Cardiac muscle cell (in vitro differentiated cells and primary cell): ENCODE measurements around the gene NAV2. TPM values are rescaled to one million over a fixed set of nuclear protein-coding genes. Genes with fewer than 3 reads are reported as not detected.

ENCODE experiments used
- DNase-seq, 2 donors: peaks; one replicate each; pipeline versions ENCODE4 v3.0.0 to v3.0.0-alpha.2; 2010 to 2017; ENCODE audit warnings: low read depth in 1 of 2, low spot score in 1 of 2
- H3K27ac ChIP-seq: fragments of 200-600 bp; sonication (generic); 2 replicates; pipeline ENCODE4 v1.5.1; 2016
- H3K27me3 ChIP-seq: fragments of 200-600 bp; sonication (generic); 2 replicates; pipeline ENCODE4 v1.6.0; 2016; ENCODE audit warnings: control low read depth
- H3K36me3 ChIP-seq: fragments of 200-600 bp; sonication (generic); 2 replicates; pipeline ENCODE4 v1.5.1; 2016; ENCODE audit warnings: control low read depth
- H3K4me1 ChIP-seq: fragments of 200-600 bp; sonication (generic); 2 replicates; pipeline ENCODE4 v1.8.1; 2017; ENCODE audit warnings: low read depth, mild to moderate bottlenecking, mixed run types
- H3K4me3 ChIP-seq: fragments of 200-600 bp; sonication (generic); 2 replicates; pipeline ENCODE4 v1.5.1; 2016; ENCODE audit warnings: mild to moderate bottlenecking
- H3K9me3 ChIP-seq: fragments of 200-600 bp; sonication (generic); 2 replicates; pipeline ENCODE4 v1.5.1; 2017; ENCODE audit warnings: low read depth, mild to moderate bottlenecking, control low read depth
- CTCF ChIP-seq: IDR thresholded peaks from 2 replicates; pipeline ENCODE4 v1.5.1; 2012; ENCODE audit warnings: low read depth, mild to moderate bottlenecking, low read length
- polyA plus RNA-seq: library from polyadenylated mRNA; unstranded; fragments of >200 nt; fragmentation: Nextera tagmentation; extraction: Ambion mirVana; gene quantifications from 2 replicates; pipeline ENCODE4 v1.2.1, GENCODE V29; 2016
- total RNA-seq: library from RNA; depleted of rRNA; stranded (reverse); fragments of >200 nt; gene quantifications from 2 replicates; pipeline ENCODE4 v1.2.3, GENCODE V29; 2016

NAV2 gene
- total and polyA plus RNA-seq, 2 experiments from 2014 or later, result 113 to 164 TPM

DNA sequence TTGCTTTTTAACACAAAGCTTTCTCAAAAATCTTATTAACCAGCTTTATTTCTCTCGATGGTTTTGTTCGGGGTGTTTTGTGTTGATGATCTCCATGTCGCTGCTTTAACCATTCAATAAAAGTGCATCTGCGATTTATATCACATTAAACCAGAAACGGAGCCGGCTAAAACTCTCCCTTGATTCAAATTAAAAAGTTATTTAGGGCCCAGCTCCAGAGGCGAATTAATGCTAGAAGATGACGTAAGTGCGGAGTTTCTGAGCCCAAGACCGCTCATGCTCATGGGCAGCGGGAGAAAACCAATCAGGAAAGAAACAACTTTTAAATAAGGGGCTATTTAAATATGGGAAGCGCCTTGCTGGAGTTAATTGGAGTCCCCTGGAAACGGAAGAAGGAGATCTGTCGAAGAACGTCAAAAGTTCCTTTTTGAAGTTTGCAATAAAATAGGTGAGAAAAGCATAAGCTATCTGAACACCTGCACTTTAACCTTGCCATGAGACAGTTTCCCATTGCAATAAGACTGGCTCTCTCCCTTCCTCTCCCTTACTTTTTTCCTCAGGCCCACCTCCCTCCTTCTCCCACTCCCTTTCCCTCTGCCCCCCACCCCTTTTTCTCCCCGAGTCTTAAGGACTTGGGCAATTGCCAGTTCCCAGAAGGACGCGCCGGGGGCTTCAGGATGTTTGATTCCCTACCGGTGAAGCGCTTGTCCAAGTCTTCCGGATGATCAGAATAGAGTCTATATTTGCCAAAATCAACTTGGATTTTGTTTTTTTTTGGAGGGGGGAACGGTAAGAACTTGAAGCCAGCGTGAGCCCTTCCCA, 449.5 kb downstream of the NAV2 start:
- Histone ChIP-seq H3K9me3 (no peaks in the 10 kb centered on the region), H3K36me3 (no peaks in the 10 kb centered on the region), H3K4me3 (no peak overlapping the region), H3K27ac (no peak overlapping the region), H3K27me3 (peaks cover 100% of the 10 kb centered on the region), H3K4me1 (peaks cover 7% of the 10 kb centered on the region)
- no peak for TF ChIP-seq CTCF
- DNase-seq, result no peak

DNA sequence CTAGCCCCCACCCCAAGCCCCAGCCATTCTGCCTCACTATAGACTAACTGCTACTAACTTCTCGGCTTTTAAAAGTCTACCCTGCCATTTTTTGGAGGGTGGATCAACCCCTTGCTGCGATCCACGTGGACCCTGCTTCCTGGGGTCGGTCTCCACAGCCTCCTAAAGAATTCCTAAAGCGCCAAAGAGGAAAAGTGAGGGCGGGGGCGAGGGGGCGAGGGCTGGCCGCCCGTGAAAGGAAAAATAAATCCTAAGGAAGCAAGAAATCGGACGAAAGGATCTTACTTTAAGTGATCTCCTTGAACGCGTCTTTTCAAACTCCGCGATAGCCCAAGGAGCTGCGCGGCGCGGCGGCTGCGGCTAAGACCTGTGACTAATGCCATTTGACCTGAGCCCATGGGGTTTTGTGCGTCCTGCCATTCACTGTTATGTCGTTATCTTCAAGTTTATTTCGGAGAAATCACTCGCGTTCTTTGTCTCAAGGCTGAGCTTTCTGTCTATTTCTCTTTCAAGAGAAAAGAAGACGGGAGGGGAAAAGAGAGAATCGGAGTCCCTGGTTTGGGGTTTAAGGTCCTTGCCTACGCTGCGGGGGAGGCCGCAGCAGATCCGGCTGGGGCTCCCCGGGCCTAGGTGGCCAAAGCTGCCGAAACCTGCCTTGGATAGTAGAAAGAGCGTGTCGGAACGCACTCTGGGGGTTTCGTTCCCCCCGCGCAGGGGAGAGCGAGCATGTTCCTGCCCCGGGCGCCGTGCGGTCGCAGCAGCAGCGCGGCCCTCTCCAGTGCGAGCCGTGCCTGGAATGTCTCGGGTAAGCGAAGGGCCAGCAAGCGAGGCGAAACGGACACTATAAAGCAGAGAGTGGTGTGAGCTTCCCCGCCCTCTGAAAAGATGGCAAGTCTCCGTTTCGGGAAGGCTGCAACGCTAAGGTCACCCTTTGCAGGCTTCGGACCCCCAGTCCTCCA, 450.5 kb downstream of the NAV2 start:
- Histone ChIP-seq H3K9me3 (no peaks in the 10 kb centered on the region), H3K4me1 (peaks cover 7% of the 10 kb centered on the region), H3K27me3 (peaks cover 100% of the 10 kb centered on the region), H3K4me3 (peak overlapping the region; percentile 29), H3K27ac (no peak overlapping the region), H3K36me3 (no peaks in the 10 kb centered on the region)
- no peak for TF ChIP-seq CTCF
- peak; percentile 27 to 75 for DNase-seq

DNA sequence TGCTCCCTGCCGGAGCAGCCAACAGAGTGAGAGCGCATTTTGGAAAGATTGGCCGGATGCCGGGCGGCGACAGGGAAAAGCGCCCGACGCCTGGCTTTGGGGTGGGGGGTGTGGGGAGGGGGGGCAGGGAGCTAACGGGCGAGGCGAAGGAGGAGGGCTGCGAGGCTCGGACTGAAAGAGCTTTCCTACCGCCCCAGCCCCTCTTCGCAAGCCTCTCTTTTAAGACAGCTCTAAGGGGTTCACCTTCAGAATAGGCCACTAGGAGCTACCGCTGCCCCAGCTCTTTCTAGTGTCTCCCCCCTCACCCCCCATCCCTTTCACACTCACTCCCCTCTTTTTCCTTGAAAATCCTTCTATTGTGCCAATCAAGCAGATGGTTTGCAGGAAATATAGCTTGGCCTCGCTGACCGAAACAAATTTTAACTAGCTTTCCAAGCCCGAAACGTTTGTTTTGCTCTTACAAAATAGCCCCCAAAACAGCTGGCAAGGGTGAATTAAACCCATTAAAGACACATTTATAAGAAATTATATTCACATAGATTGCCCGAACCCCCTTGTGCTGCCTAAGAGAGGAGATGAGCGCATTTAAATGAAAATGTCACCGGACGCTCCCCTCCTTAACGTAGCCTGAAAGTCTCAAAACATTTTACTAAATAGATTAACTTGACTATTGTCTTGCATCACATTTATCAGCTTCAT, 451.3 kb downstream of the NAV2 start:
- Histone ChIP-seq H3K4me3 (peak overlapping the region; percentile 29), H3K36me3 (no peaks in the 10 kb centered on the region), H3K9me3 (no peaks in the 10 kb centered on the region), H3K4me1 (peaks cover 7% of the 10 kb centered on the region), H3K27ac (no peak overlapping the region), H3K27me3 (peaks cover 100% of the 10 kb centered on the region)
- TF ChIP-seq CTCF, result no peak
- peak in 1 of 2 donors; percentile 9 for DNase-seq
